ENCODE measurements around the gene TC2N.
"Not testable (repeated sequence)": the region's sequence is repeated elsewhere in the genome, so short reads cannot be mapped to it uniquely, and the experiment has no call there.

The TC2N gene

GRCh38 chr14:91830777-91831176, 36.6 kb downstream of the TC2N start:
- DNase-seq = no peak

- DNase-seq = no peak
Observed at GRCh38 chr14:91829511-91829910, 37.8 kb downstream of the TC2N start.

- DNase-seq = no peak
Observed at GRCh38 chr14:91827746-91828145, 39.6 kb downstream of the TC2N start.

GRCh38 chr14:91817566-91818325, 49.6 kb downstream of the TC2N start:
- DNase-seq = no peak

GRCh38 chr14:91814317-91814716, 53.0 kb downstream of the TC2N start:
- no peak for DNase-seq

GRCh38 chr14:91810699-91811098, 56.6 kb downstream of the TC2N start:
- DNase-seq = no peak

GRCh38 chr14:91806716-91807115, 60.6 kb downstream of the TC2N start:
- DNase-seq = no peak

- not testable (repeated sequence) for DNase-seq
Observed at GRCh38 chr14:91806094-91806493, 61.2 kb downstream of the TC2N start.

GRCh38 chr14:91805659-91806058, 61.7 kb downstream of the TC2N start:
- DNase-seq = no peak

- no peak for DNase-seq
Observed at GRCh38 chr14:91801358-91801757, 66.0 kb downstream of the TC2N start.

GRCh38 chr14:91796617-91797347, 70.6 kb downstream of the TC2N start:
- DNase-seq = no peak

GRCh38 chr14:91793704-91794103, 73.6 kb downstream of the TC2N start:
- no peak for DNase-seq

GRCh38 chr14:91786188-91786587, 81.1 kb downstream of the TC2N start:
- no peak for DNase-seq

- no peak for DNase-seq
Observed at GRCh38 chr14:91780452-91780851, 86.9 kb downstream of the TC2N start.

- DNase-seq = no peak
Observed at GRCh38 chr14:91778217-91778616, 89.1 kb downstream of the TC2N start.

GRCh38 chr14:91774140-91775096, 92.9 kb downstream of the TC2N start:
- DNase-seq = no peak

- DNase-seq = no peak
Observed at GRCh38 chr14:91770185-91770584, 97.2 kb downstream of the TC2N start.

- DNase-seq = no peak
Observed at GRCh38 chr14:91755570-91756295, 111.6 kb downstream of the TC2N start.

GRCh38 chr14:91754819-91755218, 112.5 kb downstream of the TC2N start:
- no peak for DNase-seq

- DNase-seq = no peak
Observed at GRCh38 chr14:91754185-91754584, 113.2 kb downstream of the TC2N start.

GRCh38 chr14:91753501-91754128, 113.7 kb downstream of the TC2N start:
- no peak for DNase-seq

- DNase-seq = no peak
Observed at GRCh38 chr14:91752961-91753360, 114.4 kb downstream of the TC2N start.
